GM23248 (cell line): Measurements from ENCODE around the gene NFIA. TPM values are rescaled to one million over a fixed set of nuclear protein-coding genes. Genes with fewer than 3 reads are reported as not detected.

ENCODE experiments used
- DNase-seq: peaks from one replicate; pipeline ENCODE4 v3.0.0-alpha.2; 2015
- H2AFZ ChIP-seq: fragments of 200-600 bp; sonication (generic); 2 replicates; pipeline ENCODE4 v1.6.1; 2016; ENCODE audit warnings: antibody characterized with exemption
- H3F3A ChIP-seq: fragments of 200-600 bp; sonication (generic); 2 replicates; pipeline ENCODE4 v1.6.1; 2016; ENCODE audit warnings: mild to moderate bottlenecking, antibody characterized with exemption, mixed run types; ENCODE audit not compliant: insufficient read depth
- H3K27ac ChIP-seq: fragments of 200-600 bp; sonication (generic); 2 replicates; pipeline ENCODE4 v1.5.1; 2016; ENCODE audit warnings: mild to moderate bottlenecking
- H3K27me3 ChIP-seq: fragments of 200-600 bp; sonication (generic); replicated peaks from 2 replicates; pipeline ENCODE4 v1.6.1; 2016; ENCODE audit warnings: mild to moderate bottlenecking; ENCODE audit not compliant: insufficient read depth
- H3K36me3 ChIP-seq: fragments of 200-600 bp; sonication (generic); 2 replicates; pipeline ENCODE4 v1.6.1; 2016; ENCODE audit warnings: low read depth, mild to moderate bottlenecking
- H3K4me1 ChIP-seq: fragments of 200-600 bp; sonication (generic); 2 replicates; pipeline ENCODE4 v1.6.1; 2016; ENCODE audit warnings: mild to moderate bottlenecking; ENCODE audit not compliant: insufficient read depth
- H3K4me2 ChIP-seq: fragments of 200-600 bp; sonication (generic); one replicate; pipeline ENCODE4 v1.6.1; 2016; ENCODE audit warnings: mild to moderate bottlenecking; ENCODE audit not compliant: unreplicated experiment
- H3K4me3 ChIP-seq: fragments of 200-600 bp; sonication (generic); 2 replicates; pipeline ENCODE4 v1.5.1; 2016; ENCODE audit warnings: mild to moderate bottlenecking
- H3K79me2 ChIP-seq: fragments of 200-600 bp; sonication (generic); 2 replicates; pipeline ENCODE4 v1.6.1; 2016; ENCODE audit warnings: mild to moderate bottlenecking; ENCODE audit not compliant: insufficient read depth
- H3K9ac ChIP-seq: fragments of 200-600 bp; sonication (generic); 2 replicates; pipeline ENCODE4 v1.6.1; 2016; ENCODE audit warnings: mild to moderate bottlenecking
- H3K9me2 ChIP-seq: fragments of 200-600 bp; sonication (generic); 2 replicates; pipeline ENCODE4 v1.6.1; 2016; ENCODE audit warnings: mixed run types, mild to moderate bottlenecking, moderate library complexity; ENCODE audit not compliant: insufficient read depth
- H3K9me3 ChIP-seq: fragments of 200-600 bp; sonication (generic); one replicate; pipeline ENCODE4 v1.6.1; 2017; ENCODE audit warnings: low read depth
- H4K20me1 ChIP-seq: fragments of 200-600 bp; sonication (generic); 2 replicates; pipeline ENCODE4 v1.6.0; 2016; ENCODE audit not compliant: insufficient read depth
- EZH2 ChIP-seq: fragments of 200-600 bp; sonication (generic); IDR thresholded peaks from 2 replicates; pipeline ENCODE4 v1.6.1; 2018; ENCODE audit warnings: antibody characterized with exemption, mild to moderate bottlenecking; ENCODE audit not compliant: insufficient read depth, poor library complexity, severe bottlenecking
- EZH2phosphoT487 ChIP-seq: fragments of 200-600 bp; sonication (generic); IDR thresholded peaks from 2 replicates; pipeline ENCODE4 v1.6.1; 2018; ENCODE audit warnings: antibody characterized with exemption, moderate library complexity, mild to moderate bottlenecking, low read depth; ENCODE audit not compliant: insufficient read depth
- WGBS, 2 experiments: methylation state at CpG; one replicate each; pipeline ENCODE4 v1.1.6; 2015 to 2017; ENCODE audit warnings: low lambda C conversion rate in 2 of 2, low coverage in 1 of 2; ENCODE audit errors: missing lambda C conversion rate in 2 of 2; 5-methylcytosine and 5-hydroxymethylcytosine counted together
- in situ Hi-C: fragments of 300-500 bp; cut with MboI; formaldehyde crosslinking; loops from 2 replicates; pipeline ENCODE4 v1.15.0; 2020
- polyA plus RNA-seq: library from polyadenylated mRNA; unstranded; fragments of >200 nt; fragmentation: Nextera tagmentation; extraction: Ambion mirVana; gene quantifications from 2 replicates; pipeline ENCODE4 v1.2.1, GENCODE V29; 2016
- total RNA-seq: library from RNA; depleted of rRNA; stranded (reverse); fragments of >200 nt; shearing (Covaris generic); gene quantifications from 2 replicates; pipeline ENCODE4 v1.2.3, GENCODE V29; 2014

The NFIA gene
- total and polyA plus RNA-seq, 2 experiments from 2014 or later, result 3.4 to 8.8 TPM

DNA sequence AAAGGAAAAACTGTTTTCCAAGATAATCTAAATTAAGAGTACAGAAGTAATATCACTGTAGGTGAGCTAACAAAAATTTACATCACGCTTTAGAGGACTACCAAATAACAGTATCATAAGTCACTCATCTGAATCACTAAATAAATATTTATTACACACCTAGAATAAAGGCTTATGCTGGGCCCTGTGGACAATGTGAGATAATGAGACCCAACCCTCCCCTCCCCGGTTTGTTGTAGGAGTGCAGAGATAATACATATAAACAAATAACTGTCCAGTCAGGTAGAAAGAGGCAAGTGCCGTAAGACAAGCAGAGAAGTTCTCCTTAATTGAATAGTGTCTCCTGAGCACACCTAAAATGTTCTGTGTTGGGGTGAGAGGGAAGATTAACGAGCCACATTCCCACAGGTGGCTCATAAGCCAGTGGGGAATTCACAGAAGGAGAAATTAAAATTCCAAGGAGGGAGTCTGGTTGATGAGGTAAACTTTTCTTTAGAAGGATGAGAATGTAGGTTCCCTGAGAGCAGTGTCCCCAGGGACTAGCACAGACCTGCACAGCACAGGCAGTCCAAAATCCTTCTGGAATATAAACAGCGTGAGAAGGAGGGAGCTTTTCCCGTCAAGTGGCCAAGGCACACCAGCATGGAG is 241.4 kb downstream of the NFIA start:
- Histone ChIP-seq H3K79me2 (no peaks in the 10 kb centered on the region), H3F3A (0 out of 2 replicates have a peak, but pooled peaks cover 7% of the 10 kb centered on the region), H3K36me3 (no peaks in the 10 kb centered on the region), H3K9ac (no peak overlapping the region), H3K9me2 (no peaks in the 10 kb centered on the region), H2AFZ (no peak overlapping the region), H3K4me1 (peaks cover 6% of the 10 kb centered on the region), H3K4me2 (no peak overlapping the region), H3K9me3 (no peaks in the 10 kb centered on the region), H3K27me3 (no peaks in the 10 kb centered on the region), H3K4me3 (no peak overlapping the region), H3K27ac (no peak overlapping the region), H4K20me1 (no peaks in the 10 kb centered on the region)
- WGBS, 2 experiments, result 96 to 99% methylated on average over 6 of the region's 6 CpGs
- TF ChIP-seq EZH2phosphoT487 (no peak), EZH2 (no peak)
- in situ Hi-C loops, result no loop called here
- DNase-seq, result no peak

DNA sequence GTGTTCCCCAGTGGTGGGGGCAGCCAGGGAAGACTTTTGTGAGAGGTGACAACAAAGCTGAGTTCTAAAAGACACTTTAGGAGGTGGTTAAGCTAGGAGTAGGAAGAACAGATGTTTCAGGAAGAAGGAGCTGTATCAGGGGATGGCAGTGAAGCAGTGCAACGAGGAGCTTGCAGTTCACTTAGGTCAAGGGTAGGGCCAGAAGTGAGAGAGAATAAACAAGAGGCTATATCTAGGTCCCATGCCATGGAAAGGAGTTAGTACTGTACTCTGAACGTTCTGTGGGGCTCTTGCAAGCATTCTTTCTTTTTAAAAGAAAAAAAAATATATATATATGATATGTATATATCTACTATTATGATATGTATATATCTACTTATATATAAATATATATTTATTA is 244.4 kb downstream of the NFIA start:
- no peaks in the 10 kb centered on the region for H3K9me3 ChIP-seq
- in situ Hi-C loops, result loop anchor here (25.0 kb wide), 1 partner anchor 264 kb away; no protein-coding TSS in a partner anchor
- H3K27ac ChIP-seq, result no peak overlapping the region
- no peak overlapping the region for H3K9ac ChIP-seq
- no peak overlapping the region for H2AFZ ChIP-seq
- TF ChIP-seq EZH2 (no peak), EZH2phosphoT487 (no peak)
- H3K4me3 ChIP-seq, result no peak overlapping the region
- H3K4me2 ChIP-seq, result no peak overlapping the region
- H3F3A ChIP-seq, result no peaks in the 10 kb centered on the region
- H3K9me2 ChIP-seq, result no peaks in the 10 kb centered on the region
- H3K36me3 ChIP-seq, result no peaks in the 10 kb centered on the region
- 55 to 58% methylated on average over 2 of the region's 2 CpGs for WGBS, 2 experiments
- DNase-seq, result no peak
- no peaks in the 10 kb centered on the region for H4K20me1 ChIP-seq
- no peaks in the 10 kb centered on the region for H3K79me2 ChIP-seq
- H3K27me3 ChIP-seq, result no peaks in the 10 kb centered on the region
- no peaks in the 10 kb centered on the region for H3K4me1 ChIP-seq

DNA sequence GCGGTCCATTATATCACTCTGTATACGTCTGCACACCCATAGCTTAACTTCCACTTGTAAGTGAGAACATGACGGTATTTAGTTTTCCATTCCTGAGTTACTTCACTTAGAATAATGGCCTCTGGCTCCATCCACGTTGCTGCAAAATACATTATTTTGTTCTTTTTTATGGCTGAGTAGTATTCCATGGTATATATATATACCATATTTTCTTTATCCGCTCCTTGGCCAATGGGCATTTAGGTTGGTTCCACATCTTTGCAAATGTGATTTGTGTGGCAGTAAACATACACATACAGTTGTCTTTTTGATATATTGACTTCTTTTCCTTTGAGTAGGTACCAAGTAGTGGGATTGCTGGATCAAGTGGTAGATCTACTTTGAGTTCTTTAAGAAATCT is 245.1 kb downstream of the NFIA start:
- in situ Hi-C loops, result loop anchor here (25.0 kb wide), 1 partner anchor 265 kb away; no protein-coding TSS in a partner anchor
- 84 to 91% methylated on average over 5 of the region's 5 CpGs for WGBS, 2 experiments

DNA sequence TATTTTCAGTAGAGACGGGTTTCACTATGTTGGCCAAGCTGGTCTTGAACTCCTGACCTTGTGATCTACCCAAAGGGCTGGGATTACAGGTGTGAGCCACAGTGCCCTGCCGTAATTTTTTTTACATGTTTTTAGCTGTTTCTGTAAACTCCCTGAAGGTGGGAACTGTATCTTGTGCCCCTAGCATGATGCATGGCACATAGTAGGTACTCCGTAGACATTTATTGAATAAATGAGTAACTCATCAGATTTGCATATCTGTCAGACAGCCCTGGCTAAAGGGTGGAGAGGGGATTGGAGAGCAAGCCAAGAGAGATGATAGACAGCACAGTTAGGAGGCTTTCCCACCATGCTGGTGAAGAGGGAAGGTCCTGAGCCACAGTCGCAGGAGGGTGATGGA is 247.2 kb downstream of the NFIA start:
- WGBS, 2 experiments, result 96 to 97% methylated on average over 4 of the region's 4 CpGs
- in situ Hi-C loops, result loop anchor here (25.0 kb wide), 1 partner anchor 267 kb away; no protein-coding TSS in a partner anchor
- H4K20me1 ChIP-seq, result no peaks in the 10 kb centered on the region
- no peak overlapping the region for H3K4me2 ChIP-seq
- no peak for TF ChIP-seq EZH2
- TF ChIP-seq EZH2phosphoT487, result no peak
- no peaks in the 10 kb centered on the region for H3K36me3 ChIP-seq
- no peaks in the 10 kb centered on the region for H3F3A ChIP-seq
- no peaks in the 10 kb centered on the region for H3K79me2 ChIP-seq
- H3K27ac ChIP-seq, result no peak overlapping the region
- no peak overlapping the region for H3K4me3 ChIP-seq
- H2AFZ ChIP-seq, result no peak overlapping the region
- no peak for DNase-seq
- no peaks in the 10 kb centered on the region for H3K9me2 ChIP-seq
- H3K9ac ChIP-seq, result no peak overlapping the region
- H3K9me3 ChIP-seq, result no peaks in the 10 kb centered on the region
- H3K4me1 ChIP-seq, result no peaks in the 10 kb centered on the region
- no peaks in the 10 kb centered on the region for H3K27me3 ChIP-seq

More for the DNA sequence above, 245.1 kb downstream of the NFIA start:
- Histone ChIP-seq H3K9me3 (no peaks in the 10 kb centered on the region), H3K79me2 (no peaks in the 10 kb centered on the region), H3K4me1 (no peaks in the 10 kb centered on the region), H3F3A (no peaks in the 10 kb centered on the region), H4K20me1 (no peaks in the 10 kb centered on the region), H3K9ac (no peak overlapping the region), H3K9me2 (no peaks in the 10 kb centered on the region), H3K27me3 (no peaks in the 10 kb centered on the region), H3K27ac (no peak overlapping the region), H3K4me3 (no peak overlapping the region), H3K4me2 (no peak overlapping the region), H3K36me3 (no peaks in the 10 kb centered on the region), H2AFZ (no peak overlapping the region)
- no peak for DNase-seq
- TF ChIP-seq EZH2phosphoT487, result no peak
- TF ChIP-seq EZH2, result no peak
